Body of pancreas (tissue), 4 donors: ENCODE measurements around the gene PDS5A. TPM values are rescaled to one million over a fixed set of nuclear protein-coding genes. Genes with fewer than 3 reads are reported as not detected.
A peak's percentile ranks its signal among the peaks of the same experiment; 100 is the strongest.

Experiments used
- ATAC-seq: fragments of 150-250 bp; one replicate; pipeline ENCODE4 v1.9.1; 2016
- DNase-seq, 4 donors: peaks; one replicate each; pipeline ENCODE4 v3.0.0-alpha.2; 2019
- H3K27ac ChIP-seq, 4 donors: fragments of 200-600 bp; sonication (generic); 1 replicate in 3 of 4; 2 replicates in 1 of 4; pipeline versions ENCODE4 v1.5.1 to v1.6.1; 2016 to 2019; ENCODE audit warnings: mild to moderate bottlenecking in 1 of 4, mixed read lengths in 1 of 4, moderate library complexity in 1 of 4
- H3K27me3 ChIP-seq, 2 donors: fragments of 200-600 bp; sonication (generic); one replicate each; pipeline ENCODE4 v1.6.0; 2016; ENCODE audit warnings: mild to moderate bottlenecking in 1 of 2
- H3K36me3 ChIP-seq, 2 donors: fragments of 200-600 bp; sonication (generic); replicated peaks in 1 of 2; 2 replicates each; pipeline ENCODE4 v1.5.1; 2016; ENCODE audit warnings: low read depth in 2 of 2; ENCODE audit not compliant: insufficient read depth in 1 of 2
- H3K4me1 ChIP-seq: fragments of 200-600 bp; sonication (generic); one replicate; pipeline ENCODE4 v1.6.0; 2016
- H3K4me3 ChIP-seq, 2 donors: fragments of 200-600 bp; sonication (generic); 1 replicate in 1 of 2; 2 replicates in 1 of 2; pipeline ENCODE4 v1.5.1; 2016 to 2019
- H3K9me3 ChIP-seq, 3 donors: fragments of 200-600 bp; sonication (generic); 1 replicate in 2 of 3; 2 replicates in 1 of 3; pipeline ENCODE4 v1.5.1; 2016
- CTCF ChIP-seq, 7 experiments: fragments of 450-650 bp in 4 of 7; fragments of 200-600 bp in 3 of 7; sonication (generic) in 3 of 7; IDR thresholded peaks; one replicate each; pipeline ENCODE4 v1.5.1; 2016 to 2019; ENCODE audit warnings: antibody characterized with exemption in 7 of 7
- POLR2A ChIP-seq, 3 donors: fragments of 450-650 bp; IDR thresholded peaks; one replicate each; pipeline ENCODE4 v1.6.1; 2016; ENCODE audit warnings: antibody characterized with exemption in 3 of 3, mild to moderate bottlenecking in 2 of 3
- whole genome bisulfite sequencing, 2 donors: methylation state at CpG; one replicate each; pipeline ENCODE4 v1.1.5; 2017; 5-methylcytosine and 5-hydroxymethylcytosine counted together
- intact Hi-C: fragments of 100-400 bp; cut with DNase I; formaldehyde crosslinking; loops from one replicate; pipeline ENCODE4 v1.15.1; 2023
- total RNA-seq, 2 donors: library from RNA; depleted of rRNA; stranded (reverse); fragments of >200 nt; gene quantifications; one replicate each; pipeline ENCODE4 v1.1.0, GENCODE V29; 2016

PDS5A gene
- total RNA-seq, 2 donors from 2014 or later: 44.9 to 50.8 TPM

- intact Hi-C loops: no loop called here
- H3K4me1 ChIP-seq: peaks cover 22% of the 10 kb centered on the region
- TF ChIP-seq CTCF (IDR thresholded peaks at IDR 0.05): no peak
- TF ChIP-seq POLR2A (IDR thresholded peaks at IDR 0.05): no peak
- no peak for ATAC-seq
- DNase-seq: no peak
- WGBS, 2 donors: 71 to 80% methylated on average over 5 of the region's 5 CpGs
- H3K27me3 ChIP-seq: no peaks in the 10 kb centered on the region
- no peak overlapping the region for H3K27ac ChIP-seq
- no peak overlapping the region for H3K4me3 ChIP-seq
- H3K9me3 ChIP-seq: no peaks in the 10 kb centered on the region
- H3K36me3 ChIP-seq: no peaks in the 10 kb centered on the region
These were observed 9.8 kb upstream of the PDS5A start for GRCh38 chr4:39987485-39987884.

- TF ChIP-seq POLR2A (IDR thresholded peaks at IDR 0.05): no peak
- TF ChIP-seq CTCF (IDR thresholded peaks at IDR 0.05): no peak
- no peak overlapping the region for H3K27ac ChIP-seq
- no peak overlapping the region for H3K4me3 ChIP-seq
- peaks cover 0 to 3% of the 10 kb centered on the region in 2 donors for H3K36me3 ChIP-seq
- H3K9me3 ChIP-seq: no peaks in the 10 kb centered on the region
- intact Hi-C loops: loop anchor here (10.0 kb wide), 2 partner anchors 284 to 504 kb away; partner anchors contain the start of gene UBE2K
- DNase-seq (no peak), ATAC-seq (no peak)
- H3K27me3 ChIP-seq: no peaks in the 10 kb centered on the region
- peaks cover 15% of the 10 kb centered on the region for H3K4me1 ChIP-seq
- WGBS, 2 donors: 77 to 82% methylated on average over 5 of the region's 5 CpGs
These were observed 1.2 kb upstream of the PDS5A start for GRCh38 chr4:39978904-39979303.

- 17 to 21% methylated on average over 5 of the region's 5 CpGs for WGBS, 2 donors
- no peaks in the 10 kb centered on the region for H3K9me3 ChIP-seq
- peaks cover 0 to 3% of the 10 kb centered on the region in 2 donors for H3K36me3 ChIP-seq
- no peak for DNase-seq
- intact Hi-C loops: loop anchor here (10.0 kb wide), 2 partner anchors 284 to 504 kb away; partner anchors contain the start of gene UBE2K
- peak overlapping the region; percentile 84 to 95 (median 88) for H3K27ac ChIP-seq
- no peak for ATAC-seq
- no peaks in the 10 kb centered on the region for H3K27me3 ChIP-seq
- peaks cover 20% of the 10 kb centered on the region for H3K4me1 ChIP-seq
- TF ChIP-seq CTCF (IDR thresholded peaks at IDR 0.05) (no peak), POLR2A (IDR thresholded peaks at IDR 0.05) (no peak)
- H3K4me3 ChIP-seq: no peak overlapping the region
These were observed 666 bp upstream of the PDS5A start for GRCh38 chr4:39978378-39978775.

GRCh38 chr4:39976945-39977488, 694 bp downstream of the PDS5A start:
- Histone ChIP-seq H3K27me3 (no peaks in the 10 kb centered on the region), H3K27ac (peak overlapping the region; percentile 84 to 95 (median 88)), H3K9me3 (no peaks in the 10 kb centered on the region), H3K36me3 (peaks cover 0 to 3% of the 10 kb centered on the region in 2 donors), H3K4me1 (peaks cover 25% of the 10 kb centered on the region), H3K4me3 (peak overlapping the region; percentile 74 to 98)
- ATAC-seq: peak; percentile 15
- 0% methylated on average over 45 of the region's 54 CpGs; no CpG with 5 or more reads in 1 of the 2 donors for WGBS, 2 donors
- TF ChIP-seq POLR2A (IDR thresholded peaks at IDR 0.05) (peak in 1 of 3 donors; percentile 10), CTCF (IDR thresholded peaks at IDR 0.05) (no peak)
- intact Hi-C loops: loop anchor here (10.0 kb wide), 2 partner anchors 282 to 502 kb away; partner anchors contain the start of gene UBE2K
- peak in 3 of 4 donors; percentile 32 to 43 (median 32) for DNase-seq
